Naive thymus-derived CD4-positive, alpha-beta T cell (primary cell): ENCODE data around the gene C16orf87. TPM values are rescaled to one million over a fixed set of nuclear protein-coding genes. Genes with fewer than 3 reads are reported as not detected.

Experiments used
- ATAC-seq: fragments of 150-1000 bp; cut with Tn5 transposase; 2 replicates; pipeline ENCODE4 v1.10.0; 2021; ENCODE audit warnings: mild to moderate bottlenecking, moderate library complexity
- CTCF ChIA-PET: fragments of 350-600 bp; sonication (Branson Sonifier 250); formaldehyde crosslinking; loops from one replicate; lab custom pipeline; 2021; ENCODE audit warnings: antibody characterized with exemption; lab: Charles Lee
- POLR2A ChIA-PET: fragments of 350-600 bp; sonication (Branson Sonifier 250); formaldehyde crosslinking; loops from one replicate; lab custom pipeline; 2021; ENCODE audit warnings: antibody characterized with exemption, inconsistent platforms; lab: Charles Lee
- DNase-seq, 9 donors: peaks; one replicate each; pipeline versions ENCODE4 v3.0.0 to v3.0.0-alpha.2; 2020 to 2022; ENCODE audit warnings: mixed read lengths in 1 of 9
- H3K27ac ChIP-seq: one replicate; pipeline ENCODE4 v1.7.0; 2013; ENCODE audit warnings: mild to moderate bottlenecking, low read depth, low read length, moderate library complexity
- H3K27me3 ChIP-seq, 2 donors: one replicate each; pipeline ENCODE4 v1.7.0; 2013; ENCODE audit warnings: low read length in 2 of 2, mild to moderate bottlenecking in 2 of 2, moderate library complexity in 2 of 2; ENCODE audit not compliant: control insufficient read depth in 2 of 2, insufficient read depth in 2 of 2
- H3K36me3 ChIP-seq, 3 experiments: 1 replicate in 2 of 3; 2 replicates in 1 of 3; pipeline ENCODE4 v1.7.0; 2013; ENCODE audit warnings: low read length in 3 of 3, mild to moderate bottlenecking in 3 of 3, moderate library complexity in 1 of 3; ENCODE audit not compliant: insufficient read depth in 3 of 3, control insufficient read depth in 2 of 3
- H3K4me1 ChIP-seq, 2 donors: one replicate each; pipeline ENCODE4 v1.7.0; 2013; ENCODE audit warnings: low read length in 2 of 2, mild to moderate bottlenecking in 2 of 2, moderate library complexity in 1 of 2; ENCODE audit not compliant: control insufficient read depth in 2 of 2, insufficient read depth in 2 of 2
- H3K4me3 ChIP-seq: 2 replicates; pipeline ENCODE4 v1.7.0; 2013; ENCODE audit warnings: mild to moderate bottlenecking, low read length
- H3K9me3 ChIP-seq, 3 experiments: 1 replicate in 2 of 3; 2 replicates in 1 of 3; pipeline ENCODE4 v1.7.0; 2013; ENCODE audit warnings: low read length in 3 of 3; ENCODE audit not compliant: control insufficient read depth in 2 of 3
- H3K27ac Mint-ChIP-seq, 9 donors: one replicate each; pipeline ENCODE4 v1.8.0; 2020 to 2022; ENCODE audit warnings: mixed read lengths in 9 of 9, mild to moderate bottlenecking in 8 of 9, moderate library complexity in 5 of 9, inconsistent platforms in 2 of 9
- H3K27me3 Mint-ChIP-seq, 5 donors: one replicate each; pipeline ENCODE4 v1.8.0; 2021 to 2022; ENCODE audit warnings: mixed read lengths in 5 of 5, mild to moderate bottlenecking in 1 of 5
- H3K36me3 Mint-ChIP-seq, 5 donors: one replicate each; pipeline ENCODE4 v1.8.0; 2020 to 2022; ENCODE audit warnings: mixed read lengths in 5 of 5, mild to moderate bottlenecking in 3 of 5, inconsistent platforms in 1 of 5
- H3K4me1 Mint-ChIP-seq, 7 donors: one replicate each; pipeline ENCODE4 v1.8.0; 2020 to 2022; ENCODE audit warnings: mixed read lengths in 7 of 7, mild to moderate bottlenecking in 3 of 7, inconsistent platforms in 1 of 7
- H3K4me3 Mint-ChIP-seq, 10 donors: one replicate each; pipeline ENCODE4 v1.8.0; 2020 to 2022; ENCODE audit warnings: mild to moderate bottlenecking in 10 of 10, mixed read lengths in 10 of 10, moderate library complexity in 6 of 10, inconsistent platforms in 2 of 10
- H3K9me3 Mint-ChIP-seq, 11 donors: one replicate each; pipeline ENCODE4 v1.8.0; 2020 to 2022; ENCODE audit warnings: mixed read lengths in 11 of 11, mild to moderate bottlenecking in 4 of 11, inconsistent platforms in 1 of 11, moderate library complexity in 1 of 11
- intact Hi-C, 2 donors: fragments of 100-400 bp; cut with micrococcal nuclease; formaldehyde crosslinking; loops; one replicate each; pipeline ENCODE4 v1.15.1; 2023
- polyA plus RNA-seq, 2 donors: library from polyadenylated mRNA; unstranded; fragments of 300-500 nt; fragmentation: Illumina TruSeq; gene quantifications; one replicate each; pipeline ENCODE4 v1.2.3, GENCODE V29; 2021
- total RNA-seq, 6 experiments: library from RNA in 5 of 6; stranded (reverse) in 5 of 6; gene quantifications; 1 replicate in 5 of 6; 2 replicates in 1 of 6; pipeline ENCODE4 v1.2.3 and lab custom pipeline; 2021 to 2026

Gene C16orf87
- total and polyA plus RNA-seq, 7 experiments from 2014 or later: 5.3 to 14.0 (median 8.8) TPM

GRCh38 chr16:46808997-46809396 lies 22.0 kb downstream of the C16orf87 start:
- Mint-ChIP-seq H3K4me3 (no peak overlapping the region), H3K4me1 (peaks cover 17 to 39% (median 23%) of the 10 kb centered on the region in 7 donors), H3K9me3 (peaks cover 0 to 6% (median 0%) of the 10 kb centered on the region in 11 donors), H3K27me3 (no peaks in the 10 kb centered on the region), H3K27ac (no peak overlapping the region), H3K36me3 (peaks cover 0 to 30% (median 5%) of the 10 kb centered on the region in 5 donors)
- Histone ChIP-seq H3K4me3 (no peak overlapping the region), H3K27ac (no peak overlapping the region), H3K4me1 (peaks cover 0 to 5% of the 10 kb centered on the region in 2 donors), H3K36me3 (no peaks in the 10 kb centered on the region), H3K9me3 (no peaks in the 10 kb centered on the region), H3K27me3 (no peaks in the 10 kb centered on the region)
- intact Hi-C loops: no loop called here
- ChIA-PET CTCF (no interaction called here), POLR2A (no interaction called here)
- ATAC-seq: no peak
- no peak for DNase-seq

- intact Hi-C loops: no loop called here
- no peaks in the 10 kb centered on the region for H3K27me3 Mint-ChIP-seq
- CTCF ChIA-PET: interaction anchor here (0.6 to 1.0 kb wide), 2 partner anchors 21 to 46 kb away, joined by 3 to 4 read pairs; no protein-coding TSS in a partner anchor
These were observed 23.6 kb downstream of the C16orf87 start for GRCh38 chr16:46807336-46807735.

DNA sequence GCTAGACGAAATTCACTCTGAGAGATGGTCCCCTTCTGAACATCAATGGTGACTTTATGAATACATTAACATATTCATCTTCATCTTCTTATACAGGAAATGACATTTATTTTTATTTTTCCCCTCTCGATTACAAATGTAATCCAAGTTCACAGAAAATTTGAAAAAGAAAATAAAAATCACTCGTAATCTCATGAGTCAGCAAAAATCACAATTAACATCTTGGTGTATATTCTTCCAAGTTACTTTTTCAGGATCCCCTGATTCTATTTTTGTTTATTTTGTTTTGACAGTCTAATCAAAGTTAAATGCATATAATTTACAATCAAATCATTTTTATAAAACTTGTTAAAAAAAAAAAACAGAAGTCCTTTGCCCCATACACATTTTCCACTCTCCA lies 27.6 kb downstream of the C16orf87 start:
- POLR2A ChIA-PET: no interaction called here
- Histone ChIP-seq H3K27me3 (no peaks in the 10 kb centered on the region), H3K9me3 (no peaks in the 10 kb centered on the region), H3K36me3 (no peaks in the 10 kb centered on the region), H3K4me1 (no peaks in the 10 kb centered on the region), H3K27ac (no peak overlapping the region), H3K4me3 (no peak overlapping the region)
- DNase-seq: no peak
- no peak for ATAC-seq
- peak overlapping the region in 6 of 9 donors; percentile 5 to 68 (median 52) for H3K27ac Mint-ChIP-seq
- H3K36me3 Mint-ChIP-seq: peaks cover 0 to 28% (median 9%) of the 10 kb centered on the region in 5 donors
- H3K27me3 Mint-ChIP-seq: no peaks in the 10 kb centered on the region
- CTCF ChIA-PET: no interaction called here
- intact Hi-C loops: no loop called here
- peak overlapping the region in 4 of 10 donors; percentile 2 to 40 (median 10) for H3K4me3 Mint-ChIP-seq
- H3K4me1 Mint-ChIP-seq: peaks cover 4 to 35% (median 24%) of the 10 kb centered on the region in 7 donors
- peaks cover 0 to 3% (median 0%) of the 10 kb centered on the region in 11 donors for H3K9me3 Mint-ChIP-seq

More at GRCh38 chr16:46807336-46807735, 23.6 kb downstream of the C16orf87 start:
- Mint-ChIP-seq H3K4me3 (no peak overlapping the region), H3K9me3 (no peaks in the 10 kb centered on the region), H3K4me1 (peaks cover 4 to 39% (median 24%) of the 10 kb centered on the region in 7 donors), H3K36me3 (peaks cover 0 to 23% (median 5%) of the 10 kb centered on the region in 5 donors), H3K27ac (no peak overlapping the region)
- Histone ChIP-seq H3K27ac (no peak overlapping the region), H3K4me3 (no peak overlapping the region), H3K27me3 (no peaks in the 10 kb centered on the region), H3K36me3 (no peaks in the 10 kb centered on the region), H3K4me1 (peaks cover 0 to 5% of the 10 kb centered on the region in 2 donors), H3K9me3 (no peaks in the 10 kb centered on the region)
- DNase-seq (no peak), ATAC-seq (no peak)
- POLR2A ChIA-PET: interaction anchor here (0.7 to 1.0 kb wide), 2 partner anchors 16 to 18 kb away, joined by 3 read pairs; no protein-coding TSS in a partner anchor

DNA sequence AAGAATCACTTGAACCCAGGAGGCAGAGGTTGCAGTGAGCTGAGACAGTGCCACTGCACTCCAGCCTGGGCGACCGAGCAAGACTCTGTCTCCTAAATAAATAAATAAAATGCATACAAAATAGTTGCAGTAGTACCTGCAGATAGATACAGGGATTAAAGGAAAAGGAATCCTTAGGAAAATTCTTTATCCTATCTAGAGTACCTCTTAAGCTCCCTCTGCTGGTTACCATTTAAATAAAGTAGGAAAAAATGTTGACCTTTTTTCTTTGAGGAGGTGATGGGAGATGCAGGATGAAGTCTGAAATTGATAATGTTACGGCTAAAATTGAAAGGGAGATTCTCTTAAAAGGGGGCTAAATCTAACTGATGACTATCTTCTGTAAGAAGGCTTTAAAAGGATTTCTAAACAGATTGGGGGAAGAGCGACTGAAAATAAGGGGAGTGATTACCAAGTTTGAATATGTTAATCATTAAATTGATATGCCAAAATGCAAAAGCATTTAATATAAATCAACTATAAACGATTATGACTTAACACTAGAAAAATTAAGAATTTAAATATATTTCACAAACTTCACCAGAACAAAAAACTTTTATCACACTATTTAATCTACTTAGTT lies 29.4 kb downstream of the C16orf87 start:
- no peaks in the 10 kb centered on the region for H3K27me3 ChIP-seq
- ATAC-seq: no peak
- H3K27ac ChIP-seq: no peak overlapping the region
- Mint-ChIP-seq H3K9me3 (peaks cover 0 to 10% (median 5%) of the 10 kb centered on the region in 11 donors), H3K36me3 (peaks cover 4 to 33% (median 9%) of the 10 kb centered on the region in 5 donors), H3K27ac (peak overlapping the region in 1 of 9 donors; percentile 56), H3K4me3 (peak overlapping the region in 1 of 10 donors; percentile 11), H3K27me3 (no peaks in the 10 kb centered on the region), H3K4me1 (peaks cover 3 to 30% (median 23%) of the 10 kb centered on the region in 7 donors)
- DNase-seq: no peak
- no peaks in the 10 kb centered on the region for H3K36me3 ChIP-seq
- intact Hi-C loops: no loop called here
- ChIA-PET POLR2A (interaction anchor here (0.6 kb wide), 1 partner anchor 44 kb away, joined by 6 read pairs; no protein-coding TSS in a partner anchor), CTCF (interaction anchor here (0.5 kb wide), 1 partner anchor 146 kb away, joined by 3 read pairs; no protein-coding TSS in a partner anchor)
- H3K4me3 ChIP-seq: no peak overlapping the region
- H3K9me3 ChIP-seq: no peaks in the 10 kb centered on the region
- no peaks in the 10 kb centered on the region for H3K4me1 ChIP-seq

DNA sequence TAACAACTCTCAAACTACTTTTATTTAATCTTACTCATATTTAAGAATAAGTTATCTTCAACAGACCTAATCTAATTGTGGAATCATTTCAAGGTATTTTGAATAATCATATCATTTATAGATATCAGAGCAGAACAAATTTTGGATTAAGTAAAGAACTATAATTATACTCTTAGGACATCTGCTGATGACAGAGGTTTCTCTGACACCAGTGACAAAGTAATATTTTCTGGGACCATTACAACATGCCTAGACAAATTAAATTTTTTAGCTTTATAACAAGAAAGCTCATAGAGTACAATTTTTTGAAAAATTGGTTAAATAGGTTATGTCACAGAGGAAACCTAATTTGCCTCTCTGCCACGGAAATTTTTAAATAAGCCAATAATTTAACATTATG lies 30.5 kb downstream of the C16orf87 start:
- Histone ChIP-seq H3K4me1 (no peaks in the 10 kb centered on the region), H3K36me3 (no peaks in the 10 kb centered on the region), H3K27me3 (no peaks in the 10 kb centered on the region), H3K27ac (no peak overlapping the region), H3K9me3 (no peaks in the 10 kb centered on the region), H3K4me3 (no peak overlapping the region)
- POLR2A ChIA-PET: no interaction called here
- ATAC-seq: no peak
- no peaks in the 10 kb centered on the region for H3K27me3 Mint-ChIP-seq
- H3K4me3 Mint-ChIP-seq: no peak overlapping the region
- H3K4me1 Mint-ChIP-seq: peaks cover 3 to 30% (median 23%) of the 10 kb centered on the region in 7 donors
- H3K36me3 Mint-ChIP-seq: peaks cover 5 to 34% (median 16%) of the 10 kb centered on the region in 5 donors
- H3K27ac Mint-ChIP-seq: no peak overlapping the region
- no peak for DNase-seq
- intact Hi-C loops: no loop called here
- CTCF ChIA-PET: interaction anchor here (0.6 kb wide), 1 partner anchor 21 kb away, joined by 4 read pairs; no protein-coding TSS in a partner anchor
- H3K9me3 Mint-ChIP-seq: peaks cover 0 to 20% (median 10%) of the 10 kb centered on the region in 11 donors

DNA sequence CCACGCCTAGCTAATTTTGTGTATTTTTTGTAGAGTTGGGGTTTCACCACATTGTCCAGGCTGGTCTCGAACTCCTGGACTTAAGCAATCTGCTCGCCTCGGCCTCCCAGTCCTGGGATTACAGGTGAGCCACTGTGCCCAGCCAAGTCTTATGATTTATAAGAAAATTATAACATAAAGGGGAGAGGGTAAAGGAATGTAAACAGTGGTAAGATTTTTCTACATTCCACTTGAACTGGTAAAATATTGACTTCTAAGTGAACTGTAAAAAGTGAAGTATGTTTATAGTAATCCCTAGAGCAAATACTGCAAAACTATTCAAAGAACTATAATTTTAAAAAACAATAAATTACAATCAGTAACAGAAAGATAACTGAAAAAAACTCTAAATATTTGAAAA lies 33.5 kb downstream of the C16orf87 start:
- no peaks in the 10 kb centered on the region for H3K4me1 ChIP-seq
- Mint-ChIP-seq H3K36me3 (peaks cover 5 to 40% (median 29%) of the 10 kb centered on the region in 5 donors), H3K27ac (no peak overlapping the region), H3K4me3 (no peak overlapping the region), H3K4me1 (peaks cover 0 to 6% (median 1%) of the 10 kb centered on the region in 7 donors), H3K9me3 (peaks cover 4 to 45% (median 23%) of the 10 kb centered on the region in 11 donors), H3K27me3 (no peaks in the 10 kb centered on the region)
- H3K27ac ChIP-seq: no peak overlapping the region
- H3K27me3 ChIP-seq: no peaks in the 10 kb centered on the region
- ATAC-seq: no peak
- H3K36me3 ChIP-seq: no peaks in the 10 kb centered on the region
- H3K9me3 ChIP-seq: no peaks in the 10 kb centered on the region
- H3K4me3 ChIP-seq: no peak overlapping the region
- CTCF ChIA-PET: no interaction called here
- no peak for DNase-seq
- intact Hi-C loops: no loop called here
- POLR2A ChIA-PET: interaction anchor here (0.5 kb wide), 1 partner anchor 10 kb away, joined by 3 read pairs; no protein-coding TSS in a partner anchor
